ENCODE measurements around the gene FCRL5.

DNA sequence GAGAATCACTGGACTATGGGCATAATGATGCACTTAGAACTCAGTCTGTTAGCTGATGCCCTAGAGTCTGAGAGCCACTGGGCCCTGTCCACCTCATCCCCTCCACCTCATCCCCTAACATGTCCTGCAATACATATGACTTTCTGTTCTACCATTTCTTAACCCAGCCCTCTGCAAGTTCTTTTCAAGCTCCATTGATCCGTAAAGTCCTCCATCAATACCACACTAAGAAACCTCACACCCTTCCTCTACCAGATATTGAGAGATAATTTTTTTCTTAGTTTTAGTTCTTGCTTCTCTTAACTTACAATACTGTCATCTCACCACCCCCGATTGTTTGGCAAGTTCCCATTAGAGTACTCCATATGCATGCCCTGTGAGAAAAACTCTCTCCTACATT, 23.4 kb upstream of the FCRL5 start:
- no peak for TF ChIP-seq ZNF24 (IDR thresholded peaks at IDR 0.05)
- TF ChIP-seq CHD2 (IDR thresholded peaks at IDR 0.05; ENCODE audit: borderline replicate concordance, low read depth, low read length): no peak
- TF ChIP-seq, protein P1, sequence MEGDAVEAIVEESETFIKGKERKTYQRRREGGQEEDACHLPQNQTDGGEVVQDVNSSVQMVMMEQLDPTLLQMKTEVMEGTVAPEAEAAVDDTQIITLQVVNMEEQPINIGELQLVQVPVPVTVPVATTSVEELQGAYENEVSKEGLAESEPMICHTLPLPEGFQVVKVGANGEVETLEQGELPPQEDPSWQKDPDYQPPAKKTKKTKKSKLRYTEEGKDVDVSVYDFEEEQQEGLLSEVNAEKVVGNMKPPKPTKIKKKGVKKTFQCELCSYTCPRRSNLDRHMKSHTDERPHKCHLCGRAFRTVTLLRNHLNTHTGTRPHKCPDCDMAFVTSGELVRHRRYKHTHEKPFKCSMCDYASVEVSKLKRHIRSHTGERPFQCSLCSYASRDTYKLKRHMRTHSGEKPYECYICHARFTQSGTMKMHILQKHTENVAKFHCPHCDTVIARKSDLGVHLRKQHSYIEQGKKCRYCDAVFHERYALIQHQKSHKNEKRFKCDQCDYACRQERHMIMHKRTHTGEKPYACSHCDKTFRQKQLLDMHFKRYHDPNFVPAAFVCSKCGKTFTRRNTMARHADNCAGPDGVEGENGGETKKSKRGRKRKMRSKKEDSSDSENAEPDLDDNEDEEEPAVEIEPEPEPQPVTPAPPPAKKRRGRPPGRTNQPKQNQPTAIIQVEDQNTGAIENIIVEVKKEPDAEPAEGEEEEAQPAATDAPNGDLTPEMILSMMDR (IDR thresholded peaks at IDR 0.05 in 2 of 3, conservative IDR thresholded peaks at IDR 0.05 in 1 of 3; ENCODE audit: control insufficient read depth in 2 of 3, extremely low read depth in 1 of 3, insufficient read depth in 1 of 3, low read depth in 3 of 3, low read length in 3 of 3): no peak
- TF ChIP-seq HCFC1 (IDR thresholded peaks at IDR 0.05; ENCODE audit: low read length): no peak
- no peak for TF ChIP-seq POLR2AphosphoS5 (IDR thresholded peaks at IDR 0.05; ENCODE audit: low read length)
- no peak for TF ChIP-seq POLR2AphosphoS2 (IDR thresholded peaks at IDR 0.05; ENCODE audit: low read depth, low read length)
- no peak for TF ChIP-seq POLR2A (IDR thresholded peaks at IDR 0.05; ENCODE audit: low read depth, low read length)
- TF ChIP-seq ESRRA (IDR thresholded peaks at IDR 0.05; ENCODE audit: low read length): no peak
- TF ChIP-seq BHLHE40 (IDR thresholded peaks at IDR 0.05; ENCODE audit: borderline replicate concordance in 1 of 2, low read depth in 2 of 2, low read length in 1 of 2): no peak
- no peak for TF ChIP-seq STAT1 (conservative IDR thresholded peaks at IDR 0.05)
- TF ChIP-seq, protein P2, sequence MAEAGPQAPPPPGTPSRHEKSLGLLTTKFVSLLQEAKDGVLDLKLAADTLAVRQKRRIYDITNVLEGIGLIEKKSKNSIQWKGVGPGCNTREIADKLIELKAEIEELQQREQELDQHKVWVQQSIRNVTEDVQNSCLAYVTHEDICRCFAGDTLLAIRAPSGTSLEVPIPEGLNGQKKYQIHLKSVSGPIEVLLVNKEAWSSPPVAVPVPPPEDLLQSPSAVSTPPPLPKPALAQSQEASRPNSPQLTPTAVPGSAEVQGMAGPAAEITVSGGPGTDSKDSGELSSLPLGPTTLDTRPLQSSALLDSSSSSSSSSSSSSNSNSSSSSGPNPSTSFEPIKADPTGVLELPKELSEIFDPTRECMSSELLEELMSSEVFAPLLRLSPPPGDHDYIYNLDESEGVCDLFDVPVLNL (IDR thresholded peaks at IDR 0.05; ENCODE audit: low read depth, low read length): no peak
- no peak for TF ChIP-seq ATF7 (IDR thresholded peaks at IDR 0.05; ENCODE audit: low read depth)
- no peak for TF ChIP-seq CBFB (IDR thresholded peaks at IDR 0.05; ENCODE audit: low read depth)

Measured in GM12878 (cell line).